Mammary epithelial cell (primary cell): ENCODE data around the gene BAG1.

ENCODE experiments used
- CTCF ChIP-seq, 2 donors: IDR thresholded peaks in 1 of 2; conservative IDR thresholded peaks in 1 of 2; 2 replicates each; pipeline ENCODE4 v1.5.1; 2011 to 2012; ENCODE audit warnings: inconsistent platforms in 2 of 2, low read length in 2 of 2, mild to moderate bottlenecking in 2 of 2, control low read depth in 1 of 2, low read depth in 1 of 2; ENCODE audit not compliant: insufficient read depth in 1 of 2; ENCODE audit errors: extremely low read depth in 1 of 2
- EZH2 ChIP-seq: IDR thresholded peaks from 2 replicates; pipeline ENCODE4 v1.6.1; 2012; ENCODE audit warnings: low read length, inconsistent platforms, borderline replicate concordance

- TF ChIP-seq CTCF (conservative IDR thresholded peaks at IDR 0.05 in 1 of 2, IDR thresholded peaks at IDR 0.05 in 1 of 2; ENCODE audit: extremely low read depth in 1 of 2, insufficient read depth in 1 of 2, low read depth in 1 of 2, low read length in 2 of 2) (no peak), EZH2 (no peak)
These were observed 25.4 kb upstream of the BAG1 start for GRCh38 chr9:33289936-33290246.
